ENCODE measurements around the gene DNAH6. TPM values are rescaled to one million over a fixed set of nuclear protein-coding genes. Genes with fewer than 3 reads are reported as not detected.

Gene DNAH6
- total RNA-seq, 1 experiment from 2014 or later, result 0.32 TPM

- TF ChIP-seq, protein P1, sequence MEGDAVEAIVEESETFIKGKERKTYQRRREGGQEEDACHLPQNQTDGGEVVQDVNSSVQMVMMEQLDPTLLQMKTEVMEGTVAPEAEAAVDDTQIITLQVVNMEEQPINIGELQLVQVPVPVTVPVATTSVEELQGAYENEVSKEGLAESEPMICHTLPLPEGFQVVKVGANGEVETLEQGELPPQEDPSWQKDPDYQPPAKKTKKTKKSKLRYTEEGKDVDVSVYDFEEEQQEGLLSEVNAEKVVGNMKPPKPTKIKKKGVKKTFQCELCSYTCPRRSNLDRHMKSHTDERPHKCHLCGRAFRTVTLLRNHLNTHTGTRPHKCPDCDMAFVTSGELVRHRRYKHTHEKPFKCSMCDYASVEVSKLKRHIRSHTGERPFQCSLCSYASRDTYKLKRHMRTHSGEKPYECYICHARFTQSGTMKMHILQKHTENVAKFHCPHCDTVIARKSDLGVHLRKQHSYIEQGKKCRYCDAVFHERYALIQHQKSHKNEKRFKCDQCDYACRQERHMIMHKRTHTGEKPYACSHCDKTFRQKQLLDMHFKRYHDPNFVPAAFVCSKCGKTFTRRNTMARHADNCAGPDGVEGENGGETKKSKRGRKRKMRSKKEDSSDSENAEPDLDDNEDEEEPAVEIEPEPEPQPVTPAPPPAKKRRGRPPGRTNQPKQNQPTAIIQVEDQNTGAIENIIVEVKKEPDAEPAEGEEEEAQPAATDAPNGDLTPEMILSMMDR (IDR thresholded peaks at IDR 0.05; ENCODE audit: insufficient read depth in 1 of 2, low read depth in 1 of 2, low read length in 1 of 2, severe bottlenecking in 1 of 2, unreplicated experiment in 1 of 2), result no peak
- DNase-seq, result no peak
- Histone ChIP-seq H3K4me3 (ENCODE audit: low read depth, low read length) (no peak overlapping the region), H3K27me3 (replicated peaks; ENCODE audit: control insufficient read depth, insufficient read depth, low read length) (no peaks in the 10 kb centered on the region; the same call in none of the 2 replicates), H3K36me3 (ENCODE audit: control insufficient read depth, insufficient read depth, low read length) (no peaks in the 10 kb centered on the region), H3K4me1 (no peaks in the 10 kb centered on the region), H3K9me3 (no peaks in the 10 kb centered on the region)
- no TSS peak for BruUV-seq (replicated peaks)
- CTCF ChIA-PET, result no interaction called here
- Mint-ChIP-seq H3K4me3 (ENCODE audit: unreplicated experiment) (no peak overlapping the region), H3K27ac (ENCODE audit: unreplicated experiment) (no peak overlapping the region), H3K4me1 (ENCODE audit: low read depth, unreplicated experiment) (no peaks in the 10 kb centered on the region), H3K27me3 (ENCODE audit: insufficient read depth, unreplicated experiment) (no peaks in the 10 kb centered on the region), H3K36me3 (ENCODE audit: insufficient read depth, unreplicated experiment) (no peaks in the 10 kb centered on the region), H3K9me3 (ENCODE audit: unreplicated experiment) (no peaks in the 10 kb centered on the region)
- intact Hi-C loops (cut with micrococcal nuclease; ENCODE audit: unreplicated experiment), result no loop called here
- POLR2A ChIA-PET, result no interaction called here
Observed at GRCh38 chr2:84781942-84782716, 265.8 kb downstream of the DNAH6 start.

- H3K27me3 Mint-ChIP-seq (ENCODE audit: insufficient read depth, unreplicated experiment), result peaks cover 3% of the 10 kb centered on the region
- H3K9me3 ChIP-seq, result no peaks in the 10 kb centered on the region
- no peaks in the 10 kb centered on the region for H3K4me1 Mint-ChIP-seq (ENCODE audit: low read depth, unreplicated experiment)
- no peaks in the 10 kb centered on the region for H3K36me3 ChIP-seq (ENCODE audit: control insufficient read depth, insufficient read depth, low read length)
- no peaks in the 10 kb centered on the region for H3K36me3 Mint-ChIP-seq (ENCODE audit: insufficient read depth, unreplicated experiment)
- no peak overlapping the region for H3K27ac Mint-ChIP-seq (ENCODE audit: unreplicated experiment)
- POLR2A ChIA-PET, result no interaction called here
- BruUV-seq (replicated peaks), result no TSS peak
- H3K4me1 ChIP-seq, result no peaks in the 10 kb centered on the region
- intact Hi-C loops (cut with micrococcal nuclease; ENCODE audit: unreplicated experiment), result no loop called here
- CTCF ChIA-PET, result interaction anchor here (0.6 kb wide), 1 partner anchor 230 kb away, joined by 3 read pairs; no protein-coding TSS in a partner anchor
- H3K9me3 Mint-ChIP-seq (ENCODE audit: unreplicated experiment), result no peaks in the 10 kb centered on the region
- TF ChIP-seq, protein P1 (IDR thresholded peaks at IDR 0.05; ENCODE audit: insufficient read depth in 1 of 2, low read depth in 1 of 2, low read length in 1 of 2, severe bottlenecking in 1 of 2, unreplicated experiment in 1 of 2), result no peak
- no peak overlapping the region for H3K4me3 Mint-ChIP-seq (ENCODE audit: unreplicated experiment)
- no peak for DNase-seq
- no peak overlapping the region for H3K4me3 ChIP-seq (ENCODE audit: low read depth, low read length)
- H3K27me3 ChIP-seq (replicated peaks; ENCODE audit: control insufficient read depth, insufficient read depth, low read length), result no peaks in the 10 kb centered on the region; the same call in none of the 2 replicates
Observed at GRCh38 chr2:84782717-84783442, 266.6 kb downstream of the DNAH6 start.

- H3K4me1 Mint-ChIP-seq (ENCODE audit: low read depth, unreplicated experiment), result no peaks in the 10 kb centered on the region
- no peak overlapping the region for H3K27ac Mint-ChIP-seq (ENCODE audit: unreplicated experiment)
- no peaks in the 10 kb centered on the region for H3K9me3 ChIP-seq
- no peaks in the 10 kb centered on the region; the same call in none of the 2 replicates for H3K27me3 ChIP-seq (replicated peaks; ENCODE audit: control insufficient read depth, insufficient read depth, low read length)
- POLR2A ChIA-PET, result no interaction called here
- H3K4me1 ChIP-seq, result no peaks in the 10 kb centered on the region
- CTCF ChIA-PET, result no interaction called here
- no TSS peak for BruUV-seq (replicated peaks)
- no peak for DNase-seq
- intact Hi-C loops (cut with micrococcal nuclease; ENCODE audit: unreplicated experiment), result no loop called here
- H3K36me3 Mint-ChIP-seq (ENCODE audit: insufficient read depth, unreplicated experiment), result no peaks in the 10 kb centered on the region
- peaks cover 6% of the 10 kb centered on the region for H3K27me3 Mint-ChIP-seq (ENCODE audit: insufficient read depth, unreplicated experiment)
- no peak overlapping the region for H3K4me3 ChIP-seq (ENCODE audit: low read depth, low read length)
- TF ChIP-seq, protein P1 (IDR thresholded peaks at IDR 0.05; ENCODE audit: insufficient read depth in 1 of 2, low read depth in 1 of 2, low read length in 1 of 2, severe bottlenecking in 1 of 2, unreplicated experiment in 1 of 2), result no peak
- H3K9me3 Mint-ChIP-seq (ENCODE audit: unreplicated experiment), result no peaks in the 10 kb centered on the region
- no peaks in the 10 kb centered on the region for H3K36me3 ChIP-seq (ENCODE audit: control insufficient read depth, insufficient read depth, low read length)
- H3K4me3 Mint-ChIP-seq (ENCODE audit: unreplicated experiment), result no peak overlapping the region
Observed at GRCh38 chr2:84785950-84786349, 269.7 kb downstream of the DNAH6 start.

Measured in Caco-2 (cell line).